Activated CD4-positive, alpha-beta T cell treated with anti-CD3 and anti-CD28 coated beads for 36 hours (primary cell): ENCODE data around the gene ADK. TPM values are rescaled to one million over a fixed set of nuclear protein-coding genes. Genes with fewer than 3 reads are reported as not detected.

Source experiments
- ATAC-seq: fragments of 200-7000 bp; cut with Tn5 transposase; one replicate; pipeline ENCODE4 v1.10.0; 2021; ENCODE audit warnings: mild to moderate bottlenecking, moderate library complexity
- CTCF ChIA-PET: fragments of 350-600 bp; sonication (Branson Sonifier 250); formaldehyde crosslinking; loops from one replicate; lab custom pipeline; 2021; ENCODE audit warnings: antibody characterized with exemption; lab: Charles Lee
- POLR2A ChIA-PET: fragments of 350-600 bp; sonication (Branson Sonifier 250); formaldehyde crosslinking; loops from one replicate; lab custom pipeline; 2021; ENCODE audit warnings: antibody characterized with exemption, inconsistent platforms; lab: Charles Lee
- DNase-seq: peaks from one replicate; pipeline ENCODE4 v3.0.0-alpha.2; 2020
- H3K27ac Mint-ChIP-seq: one replicate; pipeline ENCODE4 v1.8.0; 2021; ENCODE audit warnings: mixed read lengths
- H3K27me3 Mint-ChIP-seq: one replicate; pipeline ENCODE4 v1.8.0; 2021; ENCODE audit warnings: mixed read lengths
- H3K36me3 Mint-ChIP-seq: one replicate; pipeline ENCODE4 v1.8.0; 2021; ENCODE audit warnings: low read depth, mixed read lengths
- H3K4me1 Mint-ChIP-seq: one replicate; pipeline ENCODE4 v1.8.0; 2021; ENCODE audit warnings: mixed read lengths
- H3K4me3 Mint-ChIP-seq: one replicate; pipeline ENCODE4 v1.8.0; 2021; ENCODE audit warnings: mild to moderate bottlenecking, moderate library complexity, mixed read lengths
- H3K9me3 Mint-ChIP-seq: one replicate; pipeline ENCODE4 v1.8.0; 2021; ENCODE audit warnings: low read depth, mixed read lengths
- intact Hi-C, 2 experiments: fragments of 100-400 bp; cut with DNase I in 1 of 2; cut with micrococcal nuclease in 1 of 2; formaldehyde crosslinking; loops; one replicate each; pipeline versions ENCODE4 v1.14.2 to v1.15.1; 2022 to 2024; cut with DNase I, micrococcal nuclease
- total RNA-seq, 2 experiments: library from RNA; stranded (reverse); gene quantifications; one replicate each; pipeline ENCODE4 v1.2.3, GENCODE V29; 2021

Gene ADK
- total RNA-seq, 2 experiments from 2014 or later = 53.7 to 55.0 TPM

- Mint-ChIP-seq H3K27ac (no peak overlapping the region), H3K4me1 (no peaks in the 10 kb centered on the region), H3K9me3 (no peaks in the 10 kb centered on the region), H3K4me3 (no peak overlapping the region), H3K36me3 (no peaks in the 10 kb centered on the region), H3K27me3 (no peaks in the 10 kb centered on the region)
- intact Hi-C loops = no loop called here
- ATAC-seq = no peak
- ChIA-PET CTCF (no interaction called here), POLR2A (no interaction called here)
- DNase-seq = no peak
Observed at GRCh38 chr10:74272288-74272687, 121.3 kb downstream of the ADK start.

- POLR2A ChIA-PET = interaction anchor here (0.7 kb wide), 1 partner anchor 9 kb away, joined by 5 read pairs; no protein-coding TSS in a partner anchor
Observed at GRCh38 chr10:74275755-74276290, 124.8 kb downstream of the ADK start.

GRCh38 chr10:74276416-74276815 lies 125.4 kb downstream of the ADK start:
- ChIA-PET POLR2A (interaction anchor here (0.7 kb wide), 1 partner anchor 9 kb away, joined by 5 read pairs; no protein-coding TSS in a partner anchor), CTCF (interaction anchor here (1.5 to 1.9 kb wide), 4 partner anchors 9 to 406 kb away, joined by 3 to 11 read pairs (median 4); no protein-coding TSS in a partner anchor)
- Mint-ChIP-seq H3K9me3 (no peaks in the 10 kb centered on the region), H3K4me1 (peaks cover 4% of the 10 kb centered on the region), H3K27me3 (no peaks in the 10 kb centered on the region), H3K27ac (no peak overlapping the region), H3K36me3 (peaks cover 6% of the 10 kb centered on the region), H3K4me3 (no peak overlapping the region)
- ATAC-seq (no peak), DNase-seq (no peak)
- intact Hi-C loops = no loop called here

More at GRCh38 chr10:74275755-74276290, 124.8 kb downstream of the ADK start:
- ATAC-seq (no peak), DNase-seq (no peak)
- intact Hi-C loops = no loop called here
- Mint-ChIP-seq H3K4me1 (no peaks in the 10 kb centered on the region), H3K27ac (no peak overlapping the region), H3K36me3 (peaks cover 3% of the 10 kb centered on the region), H3K4me3 (no peak overlapping the region), H3K9me3 (no peaks in the 10 kb centered on the region), H3K27me3 (no peaks in the 10 kb centered on the region)
- CTCF ChIA-PET = interaction anchor here (1.5 to 1.9 kb wide), 4 partner anchors 8 to 406 kb away, joined by 3 to 11 read pairs (median 4); no protein-coding TSS in a partner anchor

DNA sequence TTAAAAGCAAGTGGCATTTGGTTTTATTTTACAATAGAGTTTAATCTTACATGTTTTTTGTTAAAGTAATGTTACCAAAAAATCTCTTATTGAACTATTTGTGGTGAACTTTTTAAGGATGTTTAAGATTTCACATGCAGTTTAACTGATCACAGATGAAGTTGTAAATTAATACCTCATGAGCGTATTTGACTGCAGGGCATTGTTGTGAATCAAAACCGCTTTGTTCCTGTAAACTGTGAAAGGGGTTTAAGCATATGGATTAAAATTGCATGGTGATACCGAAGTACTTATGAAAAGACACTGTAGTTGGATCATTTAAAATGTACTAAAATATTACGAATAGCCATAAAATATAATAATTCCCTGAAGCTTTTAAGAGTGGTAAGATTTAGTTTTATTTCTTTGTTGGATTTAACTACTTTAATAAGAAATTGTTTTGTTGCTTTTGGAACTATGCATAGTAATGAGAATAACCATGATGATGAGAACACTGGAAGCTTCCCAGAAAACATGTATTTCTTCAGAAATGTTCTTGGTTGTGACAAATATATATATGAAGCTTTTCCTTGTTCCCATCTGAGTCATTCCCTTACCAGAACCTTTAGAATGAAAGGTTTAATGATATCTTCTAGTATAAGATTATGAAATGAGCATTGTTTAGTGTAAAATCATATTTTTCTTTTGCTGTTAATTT lies 131.3 kb downstream of the ADK start:
- DNase-seq (no peak), ATAC-seq (peak; percentile 42)
- Mint-ChIP-seq H3K36me3 (peaks cover 23% of the 10 kb centered on the region), H3K27ac (no peak overlapping the region), H3K4me3 (no peak overlapping the region), H3K4me1 (peaks cover 21% of the 10 kb centered on the region), H3K9me3 (peaks cover 9% of the 10 kb centered on the region), H3K27me3 (no peaks in the 10 kb centered on the region)
- ChIA-PET CTCF (interaction anchor here (0.6 kb wide), 1 partner anchor 616 kb away, joined by 3 read pairs; no protein-coding TSS in a partner anchor), POLR2A (no interaction called here)
- intact Hi-C loops = no loop called here

- Mint-ChIP-seq H3K4me3 (no peak overlapping the region), H3K4me1 (peaks cover 21% of the 10 kb centered on the region), H3K36me3 (peaks cover 23% of the 10 kb centered on the region), H3K27ac (peak overlapping the region; percentile 62), H3K27me3 (no peaks in the 10 kb centered on the region), H3K9me3 (peaks cover 9% of the 10 kb centered on the region)
- intact Hi-C loops = no loop called here
- POLR2A ChIA-PET = no interaction called here
- CTCF ChIA-PET = interaction anchor here (0.5 to 0.9 kb wide), 2 partner anchors 8 to 165 kb away, joined by 3 read pairs; no protein-coding TSS in a partner anchor
- DNase-seq = no peak
- no peak for ATAC-seq
Observed at GRCh38 chr10:74282848-74283210, 131.8 kb downstream of the ADK start.

- no peaks in the 10 kb centered on the region for H3K27me3 Mint-ChIP-seq
Observed at GRCh38 chr10:74289188-74289587, 138.2 kb downstream of the ADK start.

DNA sequence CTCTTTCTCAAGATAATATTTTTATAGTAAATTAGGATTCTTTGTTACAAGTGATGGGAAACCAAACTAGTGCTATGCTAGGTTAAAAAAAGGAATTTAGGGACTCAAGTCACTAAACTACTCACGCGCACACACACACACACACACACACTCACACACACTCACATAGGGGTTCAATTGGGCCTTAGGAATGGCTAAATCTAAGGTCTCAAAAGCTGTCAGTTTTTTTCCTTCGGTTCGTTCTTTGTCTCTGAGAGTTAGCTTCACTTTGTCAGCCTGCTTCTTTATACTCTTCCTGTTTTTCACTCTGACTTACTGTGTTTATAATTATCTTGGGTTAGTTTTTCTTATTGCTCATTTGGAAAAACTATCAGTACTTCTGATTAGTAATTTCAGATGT lies 138.9 kb downstream of the ADK start:
- no peak for ATAC-seq
- H3K27me3 Mint-ChIP-seq = no peaks in the 10 kb centered on the region
- intact Hi-C loops = no loop called here
- H3K4me3 Mint-ChIP-seq = no peak overlapping the region
- ChIA-PET CTCF (no interaction called here), POLR2A (no interaction called here)
- peaks cover 3% of the 10 kb centered on the region for H3K36me3 Mint-ChIP-seq
- H3K9me3 Mint-ChIP-seq = peaks cover 3% of the 10 kb centered on the region
- H3K4me1 Mint-ChIP-seq = peaks cover 17% of the 10 kb centered on the region
- peak overlapping the region; percentile 76 for H3K27ac Mint-ChIP-seq
- no peak for DNase-seq

More at GRCh38 chr10:74289188-74289587, 138.2 kb downstream of the ADK start:
- ChIA-PET CTCF (interaction anchor here (0.7 to 0.8 kb wide), 2 partner anchors 33 to 757 kb away, joined by 3 read pairs; no protein-coding TSS in a partner anchor), POLR2A (no interaction called here)
- H3K4me3 Mint-ChIP-seq = no peak overlapping the region
- H3K9me3 Mint-ChIP-seq = peaks cover 7% of the 10 kb centered on the region
- intact Hi-C loops = no loop called here
- DNase-seq (no peak), ATAC-seq (no peak)
- H3K36me3 Mint-ChIP-seq = peaks cover 9% of the 10 kb centered on the region
- peaks cover 17% of the 10 kb centered on the region for H3K4me1 Mint-ChIP-seq
- peak overlapping the region; percentile 31 for H3K27ac Mint-ChIP-seq

DNA sequence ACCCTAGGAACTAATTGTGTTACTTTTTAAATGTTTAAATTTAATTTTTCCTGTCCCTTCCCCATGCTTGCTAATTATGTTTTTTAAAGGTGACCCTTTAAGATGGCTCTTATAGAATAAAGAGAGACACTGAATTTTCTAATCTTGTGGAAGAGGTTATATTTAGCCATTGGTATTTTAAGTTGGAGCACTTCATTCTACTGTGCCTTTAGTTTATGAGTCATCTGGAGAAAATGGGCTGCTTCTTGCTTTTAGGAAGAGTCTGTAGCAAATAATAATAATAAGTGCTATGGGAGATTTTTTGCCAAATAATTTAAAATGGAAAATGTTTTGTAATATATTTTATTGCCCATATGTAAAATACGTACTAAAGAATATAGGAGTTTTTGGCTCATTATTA lies 139.7 kb downstream of the ADK start:
- intact Hi-C loops = no loop called here
- Mint-ChIP-seq H3K4me3 (no peak overlapping the region), H3K27ac (no peak overlapping the region), H3K27me3 (no peaks in the 10 kb centered on the region), H3K4me1 (peaks cover 17% of the 10 kb centered on the region), H3K36me3 (peaks cover 2% of the 10 kb centered on the region), H3K9me3 (no peaks in the 10 kb centered on the region)
- POLR2A ChIA-PET = no interaction called here
- CTCF ChIA-PET = no interaction called here
- ATAC-seq (no peak), DNase-seq (no peak)

DNA sequence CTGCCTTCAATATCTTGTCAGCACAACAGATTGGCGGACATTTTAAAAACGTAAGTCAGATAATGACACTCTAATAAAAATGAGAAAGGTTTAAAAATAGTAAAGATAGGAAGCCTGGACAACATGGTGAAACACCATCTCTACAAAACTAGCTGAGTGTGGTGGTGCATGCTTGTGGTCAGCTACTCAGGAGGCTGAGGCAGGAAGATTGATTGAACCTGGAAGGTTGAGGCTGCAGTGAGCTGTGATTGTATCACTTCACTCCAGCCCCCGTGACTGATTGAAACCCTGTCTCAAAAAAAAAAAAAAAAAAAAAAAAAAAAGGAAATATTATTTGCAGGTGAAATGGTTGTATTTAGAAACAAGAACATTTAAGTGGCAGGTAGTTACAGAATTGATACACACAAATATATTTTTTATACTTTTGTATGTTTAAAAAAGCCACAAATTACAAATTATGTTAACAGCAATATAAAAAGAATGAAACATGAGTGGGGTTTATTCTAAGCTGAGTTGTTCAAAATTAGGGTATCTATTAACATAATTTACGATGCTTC lies 141.9 kb downstream of the ADK start:
- Mint-ChIP-seq H3K27ac (no peak overlapping the region), H3K36me3 (peaks cover 2% of the 10 kb centered on the region), H3K27me3 (no peaks in the 10 kb centered on the region), H3K4me1 (peaks cover 16% of the 10 kb centered on the region), H3K4me3 (no peak overlapping the region), H3K9me3 (no peaks in the 10 kb centered on the region)
- ChIA-PET POLR2A (no interaction called here), CTCF (interaction anchor here (0.6 kb wide), 1 partner anchor 45 kb away, joined by 3 read pairs; no protein-coding TSS in a partner anchor)
- DNase-seq (no peak), ATAC-seq (no peak)
- intact Hi-C loops = no loop called here

GRCh38 chr10:74293686-74294371 lies 142.8 kb downstream of the ADK start:
- H3K27me3 Mint-ChIP-seq = no peaks in the 10 kb centered on the region
- peaks cover 14% of the 10 kb centered on the region for H3K4me1 Mint-ChIP-seq
- ChIA-PET CTCF (interaction anchor here (0.6 kb wide), 1 partner anchor 925 kb away, joined by 3 read pairs; no protein-coding TSS in a partner anchor), POLR2A (no interaction called here)
- DNase-seq (no peak), ATAC-seq (no peak)
- H3K27ac Mint-ChIP-seq = no peak overlapping the region
- H3K4me3 Mint-ChIP-seq = no peak overlapping the region
- no peaks in the 10 kb centered on the region for H3K9me3 Mint-ChIP-seq
- intact Hi-C loops = no loop called here
- H3K36me3 Mint-ChIP-seq = peaks cover 4% of the 10 kb centered on the region

DNA sequence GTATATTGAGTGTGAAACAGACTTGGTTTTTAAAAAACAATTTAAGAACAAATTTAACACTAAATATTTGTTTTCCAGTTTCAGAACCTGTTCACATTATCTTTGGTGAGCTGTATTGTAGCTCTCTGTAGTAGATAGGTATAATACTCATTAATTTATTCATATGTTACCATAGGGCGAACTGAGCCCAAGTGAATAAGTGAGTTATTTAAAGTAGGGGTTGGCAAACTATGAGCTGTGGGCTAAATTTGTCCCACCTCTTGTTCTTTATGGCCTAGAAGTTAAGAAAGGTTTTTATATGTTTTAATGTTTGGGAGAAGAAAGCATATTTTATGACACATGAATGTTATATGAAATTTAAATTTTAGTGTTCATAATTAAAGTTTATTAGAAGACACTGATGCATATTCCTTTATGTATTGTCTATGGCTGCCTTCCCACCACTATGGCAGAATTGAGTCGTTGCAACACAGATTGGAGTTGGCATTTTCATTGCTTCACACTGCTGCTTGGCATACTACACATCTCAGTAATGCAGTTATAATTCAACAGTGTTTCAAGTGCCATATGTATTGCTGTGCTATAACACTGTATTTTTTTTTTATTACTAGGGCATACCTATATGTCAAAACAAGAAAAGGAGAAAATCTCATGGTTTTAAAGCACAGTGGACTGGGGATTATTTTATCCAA lies 146.5 kb downstream of the ADK start:
- DNase-seq (no peak), ATAC-seq (no peak)
- Mint-ChIP-seq H3K4me3 (no peak overlapping the region), H3K27ac (no peak overlapping the region), H3K36me3 (peaks cover 8% of the 10 kb centered on the region), H3K27me3 (no peaks in the 10 kb centered on the region), H3K9me3 (no peaks in the 10 kb centered on the region), H3K4me1 (peaks cover 6% of the 10 kb centered on the region)
- ChIA-PET POLR2A (no interaction called here), CTCF (interaction anchor here (1.7 kb wide), 1 partner anchor 9 kb away, joined by 6 read pairs; no protein-coding TSS in a partner anchor)
- intact Hi-C loops = no loop called here
